KOPT-K1 (cell line): ENCODE data around the gene TRUB1.
"Not testable (repeated sequence)": the region's sequence is repeated elsewhere in the genome, so short reads cannot be mapped to it uniquely, and the experiment has no call there.

ENCODE experiments used
- H3K27ac ChIP-seq: fragments of 200-600 bp; sonication (generic); 2 replicates; pipeline ENCODE4 v1.5.1; 2016; ENCODE audit warnings: antibody characterized with exemption, mild to moderate bottlenecking, low read depth, low read length; ENCODE audit not compliant: poor library complexity, severe bottlenecking
- H3K36me3 ChIP-seq: fragments of 200-600 bp; sonication (generic); 2 replicates; pipeline ENCODE4 v1.5.1; 2017; ENCODE audit warnings: antibody characterized with exemption, mild to moderate bottlenecking, low read length, moderate library complexity; ENCODE audit not compliant: insufficient read depth
- H3K9me3 ChIP-seq: fragments of 200-600 bp; sonication (generic); 2 replicates; pipeline ENCODE4 v1.5.1; 2017; ENCODE audit warnings: antibody characterized with exemption, low read length, mild to moderate bottlenecking; ENCODE audit not compliant: insufficient read depth, poor library complexity, severe bottlenecking

TRUB1 gene

GRCh38 chr10:114937962-114938855 is at the start of gene TRUB1:
Gene TRUB1, plus strand, starts transcription at chr10:114938195. Its CDS starts 59 bp downstream, at chr10:114938254.
- Histone ChIP-seq H3K27ac (peak within 1 kb of the TSS; percentile 77), H3K36me3 (peaks cover 26% of the 10 kb centered on the region), H3K9me3 (no peaks in the 10 kb centered on the region)

GRCh38 chr10:114893251-114893650 is 44.7 kb upstream of the TRUB1 start:
- H3K9me3 ChIP-seq = no peaks in the 10 kb centered on the region
- no peak overlapping the region for H3K27ac ChIP-seq
- H3K36me3 ChIP-seq = no peaks in the 10 kb centered on the region

GRCh38 chr10:114894911-114895310 is 43.1 kb upstream of the TRUB1 start:
- Histone ChIP-seq H3K36me3 (no peaks in the 10 kb centered on the region), H3K9me3 (no peaks in the 10 kb centered on the region)

GRCh38 chr10:114897011-114897410 is 41.0 kb upstream of the TRUB1 start:
- H3K27ac ChIP-seq, H3K9me3 ChIP-seq, H3K36me3 ChIP-seq: not testable (repeated sequence)

More at GRCh38 chr10:114894911-114895310, 43.1 kb upstream of the TRUB1 start:
- H3K27ac ChIP-seq = no peak overlapping the region

- Histone ChIP-seq H3K9me3 (no peaks in the 10 kb centered on the region), H3K36me3 (no peaks in the 10 kb centered on the region), H3K27ac (no peak overlapping the region)
Measured at GRCh38 chr10:114897593-114897992, 40.4 kb upstream of the TRUB1 start.

GRCh38 chr10:114899982-114900381 is 38.0 kb upstream of the TRUB1 start:
- Histone ChIP-seq H3K9me3 (no peaks in the 10 kb centered on the region), H3K27ac (no peak overlapping the region), H3K36me3 (no peaks in the 10 kb centered on the region)

- Histone ChIP-seq H3K36me3 (no peaks in the 10 kb centered on the region), H3K9me3 (no peaks in the 10 kb centered on the region), H3K27ac (no peak overlapping the region)
Measured at GRCh38 chr10:114900658-114901057, 37.3 kb upstream of the TRUB1 start.

GRCh38 chr10:114902151-114902550 is 35.8 kb upstream of the TRUB1 start:
- H3K9me3 ChIP-seq = no peaks in the 10 kb centered on the region
- no peaks in the 10 kb centered on the region for H3K36me3 ChIP-seq
- H3K27ac ChIP-seq = no peak overlapping the region

GRCh38 chr10:114905450-114905849 is 32.5 kb upstream of the TRUB1 start:
- no peaks in the 10 kb centered on the region for H3K9me3 ChIP-seq

GRCh38 chr10:114906981-114907380 is 31.0 kb upstream of the TRUB1 start:
- Histone ChIP-seq H3K9me3 (no peaks in the 10 kb centered on the region), H3K36me3 (no peaks in the 10 kb centered on the region), H3K27ac (no peak overlapping the region)

More at GRCh38 chr10:114905450-114905849, 32.5 kb upstream of the TRUB1 start:
- H3K36me3 ChIP-seq = no peaks in the 10 kb centered on the region
- no peak overlapping the region for H3K27ac ChIP-seq

- Histone ChIP-seq H3K27ac (no peak overlapping the region), H3K36me3 (no peaks in the 10 kb centered on the region), H3K9me3 (no peaks in the 10 kb centered on the region)
Measured at GRCh38 chr10:114908896-114909295, 29.1 kb upstream of the TRUB1 start.

GRCh38 chr10:114911052-114911711 is 26.8 kb upstream of the TRUB1 start:
- no peaks in the 10 kb centered on the region for H3K9me3 ChIP-seq
- no peaks in the 10 kb centered on the region for H3K36me3 ChIP-seq
- H3K27ac ChIP-seq = peak overlapping the region; percentile 22

- Histone ChIP-seq H3K9me3 (no peaks in the 10 kb centered on the region), H3K27ac (peak overlapping the region; percentile 22), H3K36me3 (no peaks in the 10 kb centered on the region)
Measured at GRCh38 chr10:114911801-114912469, 26.1 kb upstream of the TRUB1 start.

- peak overlapping the region; percentile 22 for H3K27ac ChIP-seq
- no peaks in the 10 kb centered on the region for H3K9me3 ChIP-seq
- no peaks in the 10 kb centered on the region for H3K36me3 ChIP-seq
Measured at GRCh38 chr10:114912470-114912859, 25.5 kb upstream of the TRUB1 start.

- Histone ChIP-seq H3K36me3 (no peaks in the 10 kb centered on the region), H3K27ac (no peak overlapping the region)
Measured at GRCh38 chr10:114914560-114914959, 23.4 kb upstream of the TRUB1 start.

More at GRCh38 chr10:114914560-114914959, 23.4 kb upstream of the TRUB1 start:
- H3K9me3 ChIP-seq = no peaks in the 10 kb centered on the region
